HUES48 (cell line): Measurements from ENCODE around the gene MBIP.
"Not testable (repeated sequence)": the region's sequence is repeated elsewhere in the genome, so short reads cannot be mapped to it uniquely, and the experiment has no call there.

Experiments
- H3K27ac ChIP-seq: one replicate; pipeline ENCODE4 v1.7.0; 2013; ENCODE audit warnings: low read depth, low read length, inconsistent platforms
- H3K27me3 ChIP-seq: 2 replicates; pipeline ENCODE4 v1.6.1; 2013; ENCODE audit warnings: mild to moderate bottlenecking, low read length; ENCODE audit not compliant: control insufficient read depth, insufficient read depth
- H3K36me3 ChIP-seq: 2 replicates; pipeline ENCODE4 v1.6.1; 2013; ENCODE audit warnings: low read length; ENCODE audit not compliant: control insufficient read depth, insufficient read depth
- H3K4me1 ChIP-seq: 2 replicates; pipeline ENCODE4 v1.6.1; 2013; ENCODE audit warnings: mild to moderate bottlenecking, low read length; ENCODE audit not compliant: control insufficient read depth, insufficient read depth
- H3K4me3 ChIP-seq: 2 replicates; pipeline ENCODE4 v1.5.1; 2013; ENCODE audit warnings: mild to moderate bottlenecking, low read depth, low read length
- H3K9ac ChIP-seq: 2 replicates; pipeline ENCODE4 v1.6.1; 2013; ENCODE audit warnings: mild to moderate bottlenecking, low read depth, low read length, moderate library complexity
- H3K9me3 ChIP-seq: 2 replicates; pipeline ENCODE4 v1.6.1; 2013; ENCODE audit warnings: low read length; ENCODE audit not compliant: control insufficient read depth, insufficient read depth

The MBIP gene, protein sequence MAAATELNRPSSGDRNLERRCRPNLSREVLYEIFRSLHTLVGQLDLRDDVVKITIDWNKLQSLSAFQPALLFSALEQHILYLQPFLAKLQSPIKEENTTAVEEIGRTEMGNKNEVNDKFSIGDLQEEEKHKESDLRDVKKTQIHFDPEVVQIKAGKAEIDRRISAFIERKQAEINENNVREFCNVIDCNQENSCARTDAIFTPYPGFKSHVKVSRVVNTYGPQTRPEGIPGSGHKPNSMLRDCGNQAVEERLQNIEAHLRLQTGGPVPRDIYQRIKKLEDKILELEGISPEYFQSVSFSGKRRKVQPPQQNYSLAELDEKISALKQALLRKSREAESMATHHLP

DNA sequence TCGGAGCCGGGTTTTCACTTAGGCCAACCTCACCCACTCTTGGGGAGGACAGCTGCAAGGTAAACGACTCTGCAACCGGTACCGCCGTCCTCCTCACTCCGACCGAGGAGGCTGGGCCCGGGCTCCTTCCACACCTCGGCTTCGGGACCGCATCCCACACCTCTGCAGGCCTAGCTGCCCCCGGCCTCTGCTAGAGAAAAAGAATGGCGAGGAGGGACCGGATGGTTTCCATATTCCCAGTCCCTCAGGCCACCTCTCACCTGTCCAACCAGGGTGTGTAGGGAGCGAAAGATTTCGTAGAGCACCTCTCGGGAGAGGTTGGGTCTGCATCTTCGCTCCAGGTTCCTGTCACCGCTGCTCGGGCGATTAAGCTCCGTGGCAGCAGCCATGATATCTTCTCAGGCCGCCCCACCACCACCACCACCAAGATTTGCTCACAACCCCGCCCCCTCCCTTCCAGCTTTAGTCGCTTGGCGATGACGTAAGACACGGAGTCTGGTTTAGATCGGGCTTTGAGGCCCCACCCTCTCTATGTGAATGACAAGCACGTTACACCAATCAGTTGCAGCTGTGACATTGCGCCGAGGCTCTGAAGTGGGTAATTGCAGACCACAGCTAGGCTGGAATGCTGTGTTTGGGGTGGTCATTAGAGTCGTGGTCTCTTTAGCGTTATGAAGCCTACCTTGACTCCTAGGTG is at the start of gene MBIP:
Gene MBIP, minus strand, starts transcription at position 438 of the 697 bp plus-strand sequence. Its CDS starts 49 bp downstream, at position 389.
- peaks cover 24% of the 10 kb centered on the region for H3K4me1 ChIP-seq
- peak within 1 kb of the TSS; percentile 89 for H3K9ac ChIP-seq
- H3K36me3 ChIP-seq, result no peaks in the 10 kb centered on the region
- H3K4me3 ChIP-seq, result peak within 1 kb of the TSS; percentile 91
- no peaks in the 10 kb centered on the region for H3K9me3 ChIP-seq
- H3K27ac ChIP-seq, result peak within 1 kb of the TSS; percentile 79
- 0 out of 2 replicates have a peak, but pooled peaks cover 6% of the 10 kb centered on the region for H3K27me3 ChIP-seq

DNA sequence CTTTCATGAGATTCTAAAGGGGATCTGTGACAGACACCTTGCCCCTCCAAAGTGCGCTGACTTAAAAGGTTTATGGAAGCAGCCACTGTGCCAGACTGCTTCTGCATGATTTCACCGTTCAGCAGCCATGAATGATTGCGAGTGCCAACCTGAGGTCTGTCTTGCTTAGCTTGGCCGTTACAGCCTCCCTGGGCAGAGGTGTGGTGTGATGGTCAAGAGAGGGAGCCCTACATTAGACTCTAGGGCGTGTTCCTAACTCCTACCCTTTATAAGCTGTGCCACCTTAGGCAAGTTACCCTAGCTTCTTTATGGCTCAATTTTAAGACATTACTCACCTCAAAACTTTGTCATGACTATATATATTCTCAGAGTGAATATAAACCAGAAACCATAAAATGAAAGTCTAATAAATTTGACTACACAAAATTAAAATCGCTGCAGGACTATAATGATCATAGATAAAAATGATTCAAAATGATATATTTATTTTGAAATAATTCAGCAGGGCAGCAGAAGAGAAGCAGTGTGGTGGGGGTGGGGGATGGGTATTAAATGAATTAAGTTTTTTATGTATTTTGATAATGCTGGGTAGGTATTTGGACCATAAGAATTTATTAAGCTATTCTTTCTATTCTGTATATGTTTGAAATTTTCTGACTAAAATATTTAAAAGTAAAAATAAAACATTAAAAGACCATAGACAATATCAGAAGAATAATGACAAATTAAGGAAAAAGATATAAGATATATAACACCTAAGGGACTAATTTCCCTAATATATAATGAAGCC is 47.7 kb upstream of the MBIP start:
- H3K9me3 ChIP-seq, result no peaks in the 10 kb centered on the region
- no peaks in the 10 kb centered on the region for H3K4me1 ChIP-seq
- H3K4me3 ChIP-seq, result no peak overlapping the region
- no peak overlapping the region for H3K27ac ChIP-seq
- no peak overlapping the region for H3K9ac ChIP-seq
- no peaks in the 10 kb centered on the region for H3K36me3 ChIP-seq
- H3K27me3 ChIP-seq, result no peaks in the 10 kb centered on the region; the same call in 1 of the 2 replicates

DNA sequence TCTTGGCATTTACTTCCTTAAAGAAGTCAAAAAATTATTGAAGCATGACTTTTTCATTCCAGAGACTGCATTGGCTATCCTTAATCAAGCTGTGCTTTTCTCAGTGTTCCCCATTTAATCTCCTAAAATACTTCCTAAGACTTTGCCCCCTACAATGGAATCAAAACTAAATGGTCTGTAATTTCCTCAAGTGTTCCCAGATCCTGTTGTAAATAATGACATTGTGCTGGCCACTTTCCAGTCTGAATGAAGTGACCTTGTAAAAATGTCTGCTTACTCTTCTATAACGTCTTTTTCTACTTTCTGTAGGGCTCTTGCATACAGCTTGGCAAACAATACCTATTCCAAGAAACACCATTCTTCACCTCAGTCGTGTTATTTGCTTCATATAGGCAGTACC is 45.3 kb upstream of the MBIP start:
- Histone ChIP-seq H3K27me3 (no peaks in the 10 kb centered on the region), H3K27ac (no peak overlapping the region), H3K4me1 (no peaks in the 10 kb centered on the region), H3K9me3 (no peaks in the 10 kb centered on the region), H3K9ac (no peak overlapping the region), H3K36me3 (no peaks in the 10 kb centered on the region), H3K4me3 (no peak overlapping the region)

DNA sequence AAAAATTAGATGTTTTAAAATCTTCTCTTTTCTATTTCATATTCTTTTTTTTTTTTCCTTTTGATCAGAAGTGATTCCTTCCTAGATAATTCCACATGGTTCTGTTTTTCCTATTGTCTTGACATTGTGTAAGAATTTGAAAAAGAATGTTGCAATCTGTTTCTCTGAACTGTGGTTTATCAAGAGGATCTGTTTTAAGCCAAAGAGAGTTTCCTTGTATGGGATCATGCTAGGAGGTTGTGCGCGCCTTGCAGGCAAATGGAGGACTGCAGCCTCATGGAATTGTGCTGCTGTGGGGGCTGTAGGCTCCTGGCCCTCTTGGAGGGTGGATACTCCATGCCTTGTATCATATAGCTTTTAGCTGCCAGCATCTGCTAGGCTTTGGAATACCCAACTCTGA is 43.3 kb upstream of the MBIP start:
- Histone ChIP-seq H3K9ac (no peak overlapping the region), H3K27ac (no peak overlapping the region), H3K36me3 (no peaks in the 10 kb centered on the region), H3K27me3 (no peaks in the 10 kb centered on the region), H3K4me3 (no peak overlapping the region), H3K9me3 (no peaks in the 10 kb centered on the region), H3K4me1 (no peaks in the 10 kb centered on the region)

DNA sequence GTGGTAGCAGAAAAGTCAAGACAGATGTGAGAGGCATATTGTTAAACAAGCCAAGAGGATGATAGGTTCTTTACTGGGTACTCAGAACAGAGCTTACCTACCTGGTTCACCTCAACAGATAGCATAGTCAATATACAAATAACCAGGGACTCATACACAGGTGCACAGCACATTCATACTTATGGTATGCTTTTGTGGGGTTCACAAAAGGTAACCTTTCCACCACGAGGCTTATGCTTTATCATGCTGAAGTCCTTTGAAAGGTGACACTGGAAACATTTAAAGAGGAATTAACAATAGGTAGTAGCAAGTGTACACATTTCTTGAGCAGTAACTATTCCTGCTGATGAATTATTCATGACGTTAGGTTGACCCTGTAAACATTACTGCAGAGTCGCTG is 42.2 kb upstream of the MBIP start:
- Histone ChIP-seq H3K36me3 (no peaks in the 10 kb centered on the region), H3K27me3 (no peaks in the 10 kb centered on the region), H3K9ac (no peak overlapping the region), H3K27ac (no peak overlapping the region), H3K4me3 (no peak overlapping the region), H3K9me3 (no peaks in the 10 kb centered on the region), H3K4me1 (no peaks in the 10 kb centered on the region)

DNA sequence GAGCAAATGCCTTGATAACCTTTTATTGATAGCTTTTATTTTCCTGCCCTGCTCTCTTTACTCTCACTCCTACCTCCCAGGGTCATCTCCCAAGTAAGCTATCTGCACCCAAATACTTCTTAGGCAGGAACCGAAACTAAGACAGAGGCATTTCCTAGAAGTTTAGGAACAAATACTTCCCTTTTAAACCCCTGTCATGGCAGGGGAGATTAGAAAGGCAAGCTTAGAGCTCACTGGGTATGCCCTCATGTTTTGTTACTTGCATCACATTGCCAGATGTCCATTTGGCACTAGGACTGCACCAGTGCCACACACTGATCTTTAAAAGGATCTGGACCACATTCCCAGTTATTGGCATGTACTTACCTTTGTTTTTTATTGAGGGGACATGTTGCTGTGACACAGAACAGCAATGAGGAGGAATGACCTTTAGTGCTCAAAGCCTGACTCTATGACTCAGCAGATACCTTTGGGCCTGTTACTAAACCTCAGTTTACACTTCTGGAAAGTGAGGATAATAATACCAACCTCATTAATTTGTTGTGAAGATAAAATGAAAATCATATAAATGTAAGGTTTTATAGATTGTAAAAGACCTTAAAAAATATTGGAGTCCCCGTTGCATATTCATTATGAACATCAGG is 40.9 kb upstream of the MBIP start:
- H3K27ac ChIP-seq, result no peak overlapping the region
- H3K27me3 ChIP-seq, result no peaks in the 10 kb centered on the region
- H3K36me3 ChIP-seq, result no peaks in the 10 kb centered on the region
- H3K4me3 ChIP-seq, result no peak overlapping the region
- no peaks in the 10 kb centered on the region for H3K9me3 ChIP-seq
- no peaks in the 10 kb centered on the region for H3K4me1 ChIP-seq
- H3K9ac ChIP-seq, result no peak overlapping the region

DNA sequence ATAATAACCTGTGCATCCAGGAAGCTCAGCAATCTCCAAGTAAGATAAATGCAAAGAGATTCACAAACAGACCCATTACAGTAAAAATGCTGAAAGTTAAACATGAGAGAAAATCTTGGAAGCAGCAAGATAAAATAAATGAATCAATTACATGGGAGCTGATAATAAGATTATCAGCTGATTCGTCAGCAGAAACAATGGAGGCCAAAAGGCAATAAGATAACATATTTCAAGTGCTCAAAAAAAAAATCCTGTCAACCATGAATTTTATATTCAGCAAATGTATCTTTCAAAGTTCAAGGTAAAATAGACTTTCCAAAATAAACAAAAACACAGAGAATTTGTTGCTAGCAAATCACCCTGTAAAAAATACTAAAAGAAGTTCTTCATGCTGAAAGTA is 36.4 kb upstream of the MBIP start:
- Histone ChIP-seq H3K4me1 (no peaks in the 10 kb centered on the region), H3K4me3 (no peak overlapping the region), H3K9ac (no peak overlapping the region), H3K36me3 (no peaks in the 10 kb centered on the region), H3K27me3 (no peaks in the 10 kb centered on the region), H3K27ac (no peak overlapping the region), H3K9me3 (no peaks in the 10 kb centered on the region)

DNA sequence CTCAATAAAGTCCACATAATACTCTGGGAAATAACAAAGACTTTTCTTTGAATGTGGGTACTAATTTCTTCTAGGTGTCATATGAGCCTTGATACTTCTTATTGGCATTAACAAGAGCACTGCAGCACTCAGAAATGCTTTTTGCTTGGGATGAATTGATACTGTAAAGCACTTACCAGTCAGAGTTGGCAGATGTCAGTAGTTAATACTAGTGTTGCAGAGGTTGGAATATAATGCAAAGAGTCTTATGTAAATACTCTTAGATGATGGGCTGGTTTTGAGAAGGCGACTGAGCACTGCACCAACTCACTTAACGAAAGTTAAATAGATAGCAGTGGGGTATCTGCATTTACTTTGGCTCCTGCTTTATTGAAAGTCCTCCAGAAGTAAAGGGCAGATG is 25.6 kb upstream of the MBIP start:
- no peaks in the 10 kb centered on the region for H3K27me3 ChIP-seq
- H3K4me1 ChIP-seq, result no peaks in the 10 kb centered on the region
- H3K36me3 ChIP-seq, result no peaks in the 10 kb centered on the region
- H3K9me3 ChIP-seq, result no peaks in the 10 kb centered on the region
- H3K4me3 ChIP-seq, result no peak overlapping the region
- H3K9ac ChIP-seq, result no peak overlapping the region
- no peak overlapping the region for H3K27ac ChIP-seq

DNA sequence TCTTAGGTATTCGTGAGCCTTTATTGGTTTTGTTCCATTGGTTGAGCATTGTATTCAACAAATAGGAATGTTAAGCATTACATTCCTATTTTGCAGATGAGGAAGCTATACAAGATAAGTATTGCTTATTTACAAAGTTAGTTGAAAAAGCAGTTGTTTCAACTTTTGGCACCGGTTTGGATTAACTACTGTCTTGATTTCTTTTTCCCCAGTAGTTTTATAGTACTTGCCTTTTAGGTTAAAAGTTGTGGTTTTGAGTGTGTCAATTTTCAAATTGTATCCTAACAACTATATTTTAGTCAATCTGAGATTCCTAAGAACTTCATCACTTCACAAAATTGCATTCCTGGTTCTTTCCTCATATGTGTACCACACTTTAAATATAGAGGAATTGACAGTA is 23.8 kb upstream of the MBIP start:
- Histone ChIP-seq H3K4me3 (no peak overlapping the region), H3K9ac (no peak overlapping the region), H3K36me3 (no peaks in the 10 kb centered on the region), H3K9me3 (no peaks in the 10 kb centered on the region), H3K27ac (no peak overlapping the region), H3K4me1 (no peaks in the 10 kb centered on the region), H3K27me3 (no peaks in the 10 kb centered on the region)

DNA sequence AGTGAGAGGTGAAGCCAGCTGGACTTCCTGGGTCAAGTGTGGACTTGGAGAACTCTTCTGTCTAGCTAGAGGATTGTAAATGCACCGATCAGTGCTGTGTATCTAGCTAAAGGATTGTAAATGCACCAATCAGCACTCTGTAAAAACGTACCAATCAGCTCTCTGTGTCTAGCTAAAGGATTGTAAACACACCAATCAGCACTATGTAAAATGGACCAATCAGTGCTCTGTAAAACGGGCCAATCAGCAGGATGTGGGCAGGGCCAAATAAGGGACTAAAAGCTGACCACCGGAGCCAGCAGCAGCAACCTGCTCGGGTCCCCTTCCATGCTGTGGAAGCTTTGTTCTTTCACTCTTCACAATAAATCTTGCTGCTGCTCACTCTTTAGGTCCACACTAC is 21.4 kb upstream of the MBIP start:
- not testable (repeated sequence) for H3K27me3 ChIP-seq, H3K4me1 ChIP-seq, H3K9me3 ChIP-seq, H3K36me3 ChIP-seq, H3K4me3 ChIP-seq, H3K9ac ChIP-seq, H3K27ac ChIP-seq
